Epithelial cell of esophagus (primary cell): ENCODE results near the gene OST4.
A peak's percentile ranks its signal among the peaks of the same experiment; 100 is the strongest.

Experiments
- DNase-seq: peaks from one replicate; pipeline ENCODE4 v3.0.0; 2010; ENCODE audit warnings: low read depth
- H3K4me3 ChIP-seq: 2 replicates; pipeline ENCODE4 v1.5.1; 2011; ENCODE audit warnings: mild to moderate bottlenecking, low read length, control low read depth
- TF ChIP-seq, protein P1 (sequence below): IDR thresholded peaks from 2 replicates; pipeline ENCODE4 v1.5.1; 2011; ENCODE audit warnings: low read depth, mild to moderate bottlenecking, low read length, control low read depth, inconsistent platforms; ENCODE audit not compliant: insufficient read depth; ENCODE audit errors: missing control alignments

The OST4 gene

DNA sequence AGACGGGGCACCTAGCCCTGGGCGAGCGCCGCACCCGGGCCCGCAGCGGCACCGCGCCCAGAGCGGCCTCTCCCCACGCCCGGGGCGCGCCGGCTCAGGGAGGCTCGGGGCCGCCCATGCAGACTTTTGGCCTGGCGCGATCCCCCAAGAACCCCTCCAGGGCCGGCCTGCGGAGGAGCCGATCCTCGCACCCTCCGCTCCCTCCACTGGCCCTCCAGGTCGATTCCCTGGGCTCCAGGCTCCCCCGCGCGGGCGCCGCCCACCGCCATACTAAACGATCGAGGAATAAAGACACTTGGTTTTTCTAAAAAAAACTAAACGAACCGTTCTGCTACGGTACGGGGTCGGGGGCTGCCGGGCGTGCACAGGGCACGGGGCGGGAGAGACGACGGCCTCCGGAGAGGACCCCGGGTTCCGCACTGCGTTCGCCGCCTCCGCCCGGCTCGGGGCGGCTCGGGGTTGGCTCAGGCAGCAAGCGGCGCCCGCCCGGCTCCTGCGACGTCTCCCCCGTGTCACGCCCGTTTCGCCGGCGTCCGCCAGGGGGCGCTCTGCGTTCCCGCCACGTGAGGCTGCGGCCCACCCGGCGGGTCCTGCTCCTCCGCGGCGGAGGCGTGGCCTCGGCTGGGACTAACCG is 14.8 kb upstream of the OST4 start:
- TF ChIP-seq, protein P1, sequence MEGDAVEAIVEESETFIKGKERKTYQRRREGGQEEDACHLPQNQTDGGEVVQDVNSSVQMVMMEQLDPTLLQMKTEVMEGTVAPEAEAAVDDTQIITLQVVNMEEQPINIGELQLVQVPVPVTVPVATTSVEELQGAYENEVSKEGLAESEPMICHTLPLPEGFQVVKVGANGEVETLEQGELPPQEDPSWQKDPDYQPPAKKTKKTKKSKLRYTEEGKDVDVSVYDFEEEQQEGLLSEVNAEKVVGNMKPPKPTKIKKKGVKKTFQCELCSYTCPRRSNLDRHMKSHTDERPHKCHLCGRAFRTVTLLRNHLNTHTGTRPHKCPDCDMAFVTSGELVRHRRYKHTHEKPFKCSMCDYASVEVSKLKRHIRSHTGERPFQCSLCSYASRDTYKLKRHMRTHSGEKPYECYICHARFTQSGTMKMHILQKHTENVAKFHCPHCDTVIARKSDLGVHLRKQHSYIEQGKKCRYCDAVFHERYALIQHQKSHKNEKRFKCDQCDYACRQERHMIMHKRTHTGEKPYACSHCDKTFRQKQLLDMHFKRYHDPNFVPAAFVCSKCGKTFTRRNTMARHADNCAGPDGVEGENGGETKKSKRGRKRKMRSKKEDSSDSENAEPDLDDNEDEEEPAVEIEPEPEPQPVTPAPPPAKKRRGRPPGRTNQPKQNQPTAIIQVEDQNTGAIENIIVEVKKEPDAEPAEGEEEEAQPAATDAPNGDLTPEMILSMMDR, result peak; percentile 49
- peak overlapping the region; percentile 57 for H3K4me3 ChIP-seq
- peak; percentile 93 for DNase-seq

DNA sequence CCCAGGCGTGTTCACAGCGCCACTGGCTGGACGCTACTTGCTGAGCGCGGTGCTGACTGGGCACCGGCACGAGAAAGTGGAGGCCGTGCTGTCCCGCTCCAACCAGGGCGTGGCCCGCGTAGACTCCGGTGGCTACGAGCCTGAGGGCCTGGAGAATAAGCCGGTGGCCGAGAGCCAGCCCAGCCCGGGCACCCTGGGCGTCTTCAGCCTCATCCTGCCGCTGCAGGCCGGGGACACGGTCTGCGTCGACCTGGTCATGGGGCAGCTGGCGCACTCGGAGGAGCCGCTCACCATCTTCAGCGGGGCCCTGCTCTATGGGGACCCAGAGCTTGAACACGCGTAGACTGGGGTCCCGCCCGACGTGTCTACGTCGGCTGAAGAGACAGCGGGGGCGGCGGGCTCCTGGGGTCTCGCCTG is 14.2 kb upstream of the OST4 start:
- peak; percentile 55 for DNase-seq
- H3K4me3 ChIP-seq, result peak overlapping the region; percentile 57
- TF ChIP-seq, protein P1, result no peak

DNA sequence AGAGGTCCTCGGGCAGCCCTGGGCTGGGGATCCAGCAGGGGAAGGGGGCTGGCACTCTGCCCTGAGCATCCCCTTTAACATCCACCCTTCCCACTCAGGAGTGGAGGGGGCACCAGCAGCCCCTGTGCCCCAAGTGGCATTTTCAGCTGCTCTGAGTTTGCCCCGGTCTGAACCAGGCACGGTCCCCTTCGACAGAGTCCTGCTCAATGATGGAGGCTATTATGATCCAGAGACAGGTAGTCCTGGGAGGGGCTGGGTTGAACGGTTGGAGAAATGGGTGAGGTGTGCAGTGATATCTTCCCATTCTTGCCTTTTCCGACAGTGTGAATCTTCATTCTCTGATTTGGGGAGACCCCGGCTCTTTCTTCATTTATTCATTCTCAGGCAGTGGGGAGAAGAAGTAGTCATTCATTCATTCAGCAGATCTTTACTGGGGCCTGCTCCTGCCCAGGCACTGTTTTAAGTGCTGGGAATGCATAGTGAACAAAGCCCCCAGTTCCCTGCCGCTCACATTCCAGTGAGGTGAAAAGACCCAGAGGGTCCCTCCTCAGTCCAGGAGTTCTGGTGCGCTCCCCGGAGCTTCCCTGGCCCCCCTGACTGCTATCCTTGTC is 13.7 kb upstream of the OST4 start:
- no peak for DNase-seq
- TF ChIP-seq, protein P1, result no peak

DNA sequence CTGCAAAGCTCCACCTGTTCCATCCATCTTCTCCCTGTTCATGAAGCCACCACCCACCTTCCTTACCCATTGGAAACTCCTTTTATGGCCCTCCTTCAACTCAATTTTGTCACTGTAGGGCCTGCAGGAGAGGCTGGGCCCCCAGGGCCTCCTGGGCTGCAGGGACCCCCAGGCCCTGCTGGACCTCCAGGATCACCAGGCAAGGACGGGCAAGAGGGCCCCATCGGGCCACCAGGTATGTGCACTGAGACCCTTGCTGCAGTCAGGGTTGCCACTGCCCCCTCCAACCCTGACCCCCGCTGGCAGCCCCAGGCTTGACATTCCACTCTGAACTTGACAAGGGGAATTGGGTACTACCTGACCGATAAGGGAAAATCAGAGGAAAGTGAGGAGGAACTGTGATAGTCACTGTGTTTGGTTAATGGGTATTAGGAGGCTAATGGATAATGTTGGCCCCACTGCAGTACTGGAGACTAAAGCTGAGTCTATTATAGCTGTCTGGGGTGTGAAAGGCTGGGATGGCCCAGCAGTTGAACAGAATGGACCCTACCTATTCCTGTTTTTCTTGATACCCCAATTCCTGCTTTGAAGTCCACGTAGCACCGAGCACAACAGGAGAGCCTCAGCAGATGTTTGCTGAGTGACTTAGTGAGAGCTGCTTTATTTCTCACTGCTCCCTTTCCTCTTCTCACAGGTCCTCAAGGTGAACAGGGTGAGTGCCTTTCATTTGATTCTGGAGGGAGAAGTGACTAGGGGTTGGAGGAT is 13.0 kb upstream of the OST4 start:
- H3K4me3 ChIP-seq, result no peak overlapping the region
- no peak for DNase-seq
- TF ChIP-seq, protein P1, result no peak

More for the DNA sequence above, 13.7 kb upstream of the OST4 start:
- H3K4me3 ChIP-seq, result peak overlapping the region; percentile 57

DNA sequence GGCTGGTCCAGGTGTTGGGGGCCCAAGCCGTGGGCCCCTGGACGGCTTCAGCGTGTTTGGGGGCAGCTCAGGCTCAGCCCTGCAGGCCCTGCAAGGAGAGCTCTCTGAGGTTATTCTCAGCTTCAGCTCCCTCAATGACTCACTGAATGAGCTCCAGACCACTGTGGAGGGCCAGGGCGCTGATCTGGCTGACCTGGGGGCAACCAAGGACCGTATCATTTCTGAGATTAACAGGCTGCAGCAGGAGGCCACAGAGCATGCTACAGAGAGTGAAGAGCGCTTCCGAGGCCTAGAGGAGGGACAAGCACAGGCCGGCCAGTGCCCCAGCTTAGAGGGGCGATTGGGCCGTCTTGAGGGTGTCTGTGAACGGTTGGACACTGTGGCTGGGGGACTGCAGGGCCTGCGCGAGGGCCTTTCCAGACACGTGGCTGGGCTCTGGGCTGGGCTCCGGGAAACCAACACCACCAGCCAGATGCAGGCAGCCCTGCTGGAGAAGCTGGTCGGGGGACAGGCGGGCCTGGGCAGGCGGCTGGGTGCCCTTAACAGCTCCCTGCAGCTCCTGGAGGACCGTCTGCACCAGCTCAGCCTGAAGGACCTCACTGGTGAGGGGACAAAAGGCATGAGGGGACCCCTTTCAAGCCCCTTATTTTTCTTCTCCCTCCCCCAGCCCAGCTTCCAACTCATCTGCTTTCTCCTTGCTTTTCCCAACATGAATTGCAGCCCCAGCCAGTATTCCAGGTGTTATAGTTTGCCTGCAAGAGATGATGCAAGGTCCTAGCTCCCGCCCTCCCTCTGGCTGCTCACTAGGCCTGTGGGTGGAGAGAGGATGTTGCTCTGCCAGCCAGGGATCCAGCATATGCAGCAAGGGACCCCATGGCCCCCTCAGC is 12.2 kb upstream of the OST4 start:
- DNase-seq, result peak; percentile 66
- H3K4me3 ChIP-seq, result no peak overlapping the region
- TF ChIP-seq, protein P1, result no peak

DNA sequence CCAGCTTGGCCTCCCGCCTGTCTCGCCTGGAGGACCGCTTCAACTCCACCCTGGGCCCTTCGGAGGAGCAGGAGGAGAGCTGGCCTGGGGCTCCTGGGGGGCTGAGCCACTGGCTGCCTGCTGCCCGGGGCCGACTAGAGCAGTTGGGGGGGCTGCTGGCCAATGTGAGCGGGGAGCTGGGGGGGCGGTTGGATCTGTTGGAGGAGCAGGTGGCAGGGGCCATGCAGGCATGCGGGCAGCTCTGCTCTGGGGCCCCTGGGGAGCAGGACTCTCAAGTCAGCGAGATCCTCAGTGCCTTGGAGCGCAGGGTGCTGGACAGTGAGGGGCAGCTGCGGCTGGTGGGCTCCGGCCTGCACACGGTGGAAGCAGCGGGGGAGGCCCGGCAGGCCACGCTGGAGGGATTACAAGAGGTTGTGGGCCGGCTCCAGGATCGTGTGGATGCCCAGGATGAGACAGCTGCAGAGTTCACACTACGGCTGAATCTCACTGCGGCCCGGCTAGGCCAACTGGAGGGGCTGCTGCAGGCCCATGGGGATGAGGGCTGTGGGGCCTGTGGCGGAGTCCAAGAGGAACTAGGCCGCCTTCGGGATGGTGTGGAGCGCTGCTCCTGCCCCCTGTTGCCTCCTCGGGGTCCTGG is 11.4 kb upstream of the OST4 start:
- no peak overlapping the region for H3K4me3 ChIP-seq
- TF ChIP-seq, protein P1, result no peak
- no peak for DNase-seq
